Endodermal cell (in vitro differentiated cells): ENCODE results near the gene GRAP2. TPM values are rescaled to one million over a fixed set of nuclear protein-coding genes. Genes with fewer than 3 reads are reported as not detected.
"Not testable (repeated sequence)": the region's sequence is repeated elsewhere in the genome, so short reads cannot be mapped to it uniquely, and the experiment has no call there.

Experiments used
- DNase-seq: peaks from one replicate; pipeline ENCODE4 v3.0.0-alpha.2; 2017
- H3K27ac ChIP-seq: 2 replicates; pipeline ENCODE4 v1.5.1; 2013; ENCODE audit warnings: mild to moderate bottlenecking, low read depth, low read length, moderate library complexity
- H3K27me3 ChIP-seq: 2 replicates; pipeline ENCODE4 v1.6.1; 2013; ENCODE audit warnings: mild to moderate bottlenecking, low read length, moderate library complexity; ENCODE audit not compliant: insufficient read depth, control insufficient read depth, poor library complexity, severe bottlenecking
- H3K36me3 ChIP-seq: 2 replicates; pipeline ENCODE4 v1.7.0; 2013; ENCODE audit warnings: mild to moderate bottlenecking, low read length, moderate library complexity; ENCODE audit not compliant: control insufficient read depth, insufficient read depth
- H3K4me1 ChIP-seq: one replicate; pipeline ENCODE4 v1.7.0; 2013; ENCODE audit warnings: low read length; ENCODE audit not compliant: control insufficient read depth, insufficient read depth
- H3K4me3 ChIP-seq: 2 replicates; pipeline ENCODE4 v1.5.1; 2013; ENCODE audit warnings: mild to moderate bottlenecking, low read length, moderate library complexity
- H3K9ac ChIP-seq: 2 replicates; pipeline ENCODE4 v1.6.1; 2013; ENCODE audit warnings: mild to moderate bottlenecking, low read length, moderate library complexity; ENCODE audit not compliant: poor library complexity, severe bottlenecking; ENCODE audit errors: extremely low read depth
- H3K9me3 ChIP-seq: 2 replicates; pipeline ENCODE4 v1.6.1; 2013; ENCODE audit warnings: mild to moderate bottlenecking, low read length, moderate library complexity; ENCODE audit not compliant: control insufficient read depth
- H3K27ac Mint-ChIP-seq: 2 replicates; pipeline ENCODE4 v1.8.0; 2020; ENCODE audit warnings: mixed read lengths
- H3K27me3 Mint-ChIP-seq: 2 replicates; pipeline ENCODE4 v1.8.0; 2021; ENCODE audit warnings: mild to moderate bottlenecking, mixed read lengths; ENCODE audit not compliant: insufficient read depth
- H3K36me3 Mint-ChIP-seq: 2 replicates; pipeline ENCODE4 v1.8.0; 2020; ENCODE audit warnings: low read depth, mixed read lengths
- H3K4me1 Mint-ChIP-seq: 2 replicates; pipeline ENCODE4 v1.8.0; 2020; ENCODE audit warnings: mixed read lengths
- H3K4me3 Mint-ChIP-seq: 2 replicates; pipeline ENCODE4 v1.8.0; 2020; ENCODE audit warnings: mild to moderate bottlenecking, moderate library complexity, mixed read lengths
- H3K9me3 Mint-ChIP-seq: 2 replicates; pipeline ENCODE4 v1.8.0; 2020; ENCODE audit warnings: mild to moderate bottlenecking, mixed read lengths
- CTCF ChIP-seq: fragments of 200-600 bp; sonication (generic); conservative IDR thresholded peaks from 2 replicates; pipeline ENCODE4 v1.5.0; 2021; ENCODE audit warnings: antibody characterized with exemption, mild to moderate bottlenecking
- WGBS, 2 experiments: methylation state at CpG; one replicate each; pipeline versions ENCODE4 v1.1.5 to v1.1.7; 2013; ENCODE audit warnings: missing lambda C conversion rate in 2 of 2, mixed read lengths in 1 of 2; ENCODE audit not compliant: insufficient coverage in 1 of 2, insufficient read length in 1 of 2; 5-methylcytosine and 5-hydroxymethylcytosine counted together
- total RNA-seq, 2 donors: library from RNA; stranded (reverse); fragmentation: NEBNext Ultra II Directional in 1 of 2; extraction: Animal tissue kit (Norgen Biotek cat#: 25700) in 1 of 2; gene quantifications; 2 replicates in 1 of 2; 3 replicates in 1 of 2; pipeline ENCODE4 v1.2.1, GENCODE V29; 2021

Gene GRAP2
- total RNA-seq, 2 donors from 2014 or later = 0.11 to 0.92 TPM

GRCh38 chr22:39856588-39856987 lies 44.3 kb upstream of the GRAP2 start:
- no peak overlapping the region for H3K27ac Mint-ChIP-seq
- WGBS, 2 experiments = 95 to 100% methylated on average over 1 to 4 of the region's 4 CpGs
- no peak for DNase-seq
- Histone ChIP-seq H3K27me3 (peaks cover 18% of the 10 kb centered on the region), H3K9ac (no peak overlapping the region), H3K9me3 (no peaks in the 10 kb centered on the region), H3K27ac (no peak overlapping the region), H3K4me1 (no peaks in the 10 kb centered on the region), H3K4me3 (no peak overlapping the region), H3K36me3 (no peaks in the 10 kb centered on the region)
- peaks cover 10% of the 10 kb centered on the region for H3K27me3 Mint-ChIP-seq
- H3K4me1 Mint-ChIP-seq = no peaks in the 10 kb centered on the region
- H3K4me3 Mint-ChIP-seq = no peak overlapping the region
- H3K9me3 Mint-ChIP-seq = no peaks in the 10 kb centered on the region
- no peak for TF ChIP-seq CTCF
- H3K36me3 Mint-ChIP-seq = no peaks in the 10 kb centered on the region

GRCh38 chr22:39859903-39860588 lies 40.8 kb upstream of the GRAP2 start:
- WGBS, 2 experiments = 81 to 90% methylated on average over 4 to 7 of the region's 7 CpGs
- Histone ChIP-seq H3K4me3 (no peak overlapping the region), H3K9ac (no peak overlapping the region), H3K4me1 (no peaks in the 10 kb centered on the region), H3K9me3 (no peaks in the 10 kb centered on the region), H3K27me3 (peaks cover 9% of the 10 kb centered on the region), H3K27ac (no peak overlapping the region), H3K36me3 (no peaks in the 10 kb centered on the region)
- Mint-ChIP-seq H3K4me1 (no peaks in the 10 kb centered on the region), H3K27me3 (peaks cover 8% of the 10 kb centered on the region), H3K36me3 (no peaks in the 10 kb centered on the region), H3K9me3 (no peaks in the 10 kb centered on the region), H3K27ac (no peak overlapping the region), H3K4me3 (no peak overlapping the region)
- no peak for TF ChIP-seq CTCF
- DNase-seq = no peak

GRCh38 chr22:39868741-39869140 lies 32.1 kb upstream of the GRAP2 start:
- Mint-ChIP-seq H3K9me3 (no peaks in the 10 kb centered on the region), H3K36me3 (no peaks in the 10 kb centered on the region), H3K27me3 (peaks cover 4% of the 10 kb centered on the region), H3K4me1 (no peaks in the 10 kb centered on the region), H3K27ac (no peak overlapping the region), H3K4me3 (no peak overlapping the region)
- TF ChIP-seq CTCF = no peak
- H3K9ac ChIP-seq = no peak overlapping the region
- H3K27ac ChIP-seq = no peak overlapping the region
- no peaks in the 10 kb centered on the region for H3K4me1 ChIP-seq
- H3K27me3 ChIP-seq = peaks cover 7% of the 10 kb centered on the region
- H3K36me3 ChIP-seq = no peaks in the 10 kb centered on the region
- no peak overlapping the region for H3K4me3 ChIP-seq
- no peaks in the 10 kb centered on the region for H3K9me3 ChIP-seq
- 72% methylated on average over 1 of the region's 1 CpG; no CpG with 5 or more reads in 1 of the 2 experiments for WGBS, 2 experiments
- DNase-seq = no peak

GRCh38 chr22:39869797-39870196 lies 31.1 kb upstream of the GRAP2 start:
- H3K27ac Mint-ChIP-seq, H3K9me3 Mint-ChIP-seq, H3K27me3 Mint-ChIP-seq, H3K9me3 ChIP-seq, H3K27ac ChIP-seq, H3K4me1 Mint-ChIP-seq, H3K4me3 Mint-ChIP-seq, DNase-seq, H3K36me3 ChIP-seq, H3K27me3 ChIP-seq, H3K4me3 ChIP-seq, H3K9ac ChIP-seq, H3K4me1 ChIP-seq, H3K36me3 Mint-ChIP-seq: not testable (repeated sequence)
- 87 to 100% methylated on average over 1 to 2 of the region's 2 CpGs for WGBS, 2 experiments
